Measurements from ENCODE around the gene EIF4G3. TPM values are rescaled to one million over a fixed set of nuclear protein-coding genes. Genes with fewer than 3 reads are reported as not detected.

The EIF4G3 gene
- total and polyA plus RNA-seq, 9 of the 15 experiments (the other 6 are each of a cell fraction or from before 2014, with no cell fraction given): 6.7 to 40.5 (median 32.1) TPM

- TF ChIP-seq FOXK2 (conservative IDR thresholded peaks at IDR 0.05 in 1 of 2, IDR thresholded peaks at IDR 0.05 in 1 of 2; ENCODE audit: low read depth in 2 of 2): no peak
- peak; percentile 47 for TF ChIP-seq CCNT2 (IDR thresholded peaks at IDR 0.05; ENCODE audit: borderline replicate concordance, extremely low read depth, insufficient read length, low read depth, low read length)
- 0 out of 2 replicates have a peak, but pooled peaks have one; percentile 23 for TF ChIP-seq SMARCC2 (IDR thresholded peaks at IDR 0.05; ENCODE audit: low read depth)
- TF ChIP-seq RB1 (IDR thresholded peaks at IDR 0.05; ENCODE audit: low read depth): peak; percentile 82
- peak; percentile 20; the same call in 1 of the 2 replicates for TF ChIP-seq ZNF76 (CRISPR knock-in tag; IDR thresholded peaks at IDR 0.05; ENCODE audit: borderline replicate concordance)
- TF ChIP-seq NKRF (IDR thresholded peaks at IDR 0.05; ENCODE audit: borderline replicate concordance): no peak; the same call in none of the 2 replicates
- no peak for TF ChIP-seq DNMT1 (IDR thresholded peaks at IDR 0.05)
These were observed 389.5 kb downstream of the EIF4G3 start, which contains the start of gene HP1BP3 (continued) for GRCh38 chr1:20787029-20787839.

Data from K562 (cell line).